GM12874 (cell line): ENCODE results near the gene CCDC192.

Source experiments
- CTCF ChIP-seq: IDR thresholded peaks from 2 replicates; pipeline ENCODE4 v1.5.1; 2011; ENCODE audit warnings: low read depth, mild to moderate bottlenecking, control low read depth, low read length, moderate library complexity; ENCODE audit not compliant: insufficient read depth

Gene CCDC192

GRCh38 chr5:127739807-127740384 is 36.7 kb downstream of the CCDC192 start:
- no peak for TF ChIP-seq CTCF

- TF ChIP-seq CTCF = no peak
Measured at GRCh38 chr5:127741412-127741811, 38.2 kb downstream of the CCDC192 start.

- TF ChIP-seq CTCF = no peak
Measured at GRCh38 chr5:127744241-127744640, 41.0 kb downstream of the CCDC192 start.

- 0 out of 2 replicates have a peak, but pooled peaks have one; percentile 16 for TF ChIP-seq CTCF
Measured at GRCh38 chr5:127746756-127747155, 43.6 kb downstream of the CCDC192 start.

- no peak for TF ChIP-seq CTCF
Measured at GRCh38 chr5:127754259-127754658, 51.1 kb downstream of the CCDC192 start.

GRCh38 chr5:127754706-127755105 is 51.5 kb downstream of the CCDC192 start:
- no peak for TF ChIP-seq CTCF

GRCh38 chr5:127757576-127757975 is 54.4 kb downstream of the CCDC192 start:
- peak; percentile 41; the same call in 1 of the 2 replicates for TF ChIP-seq CTCF
